Measurements from ENCODE around the gene GAL3ST1.

DNA sequence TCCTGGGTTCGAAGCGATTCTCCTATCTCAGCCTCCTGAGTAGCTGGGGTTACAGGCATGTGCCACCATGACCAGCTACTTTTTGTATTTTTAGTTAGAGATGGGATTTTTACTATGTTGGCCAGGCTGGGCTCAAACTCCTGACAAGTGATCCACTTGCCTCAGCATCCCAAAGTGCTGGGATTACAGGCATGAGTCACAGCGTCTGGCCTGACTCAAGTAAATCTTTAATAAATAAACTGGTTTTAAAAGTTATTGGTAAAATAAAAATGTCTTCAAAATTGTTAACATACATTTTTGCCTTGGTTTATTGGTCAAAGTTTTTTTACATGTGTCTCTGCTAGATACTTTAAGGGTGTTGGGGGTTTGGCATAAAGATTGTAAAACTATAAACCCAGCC, 24.5 kb upstream of the GAL3ST1 start:
- TF ChIP-seq CTCF (IDR thresholded peaks at IDR 0.05), result no peak
- no peak for TF ChIP-seq POLR2AphosphoS5 (IDR thresholded peaks at IDR 0.05)
- no peak for TF ChIP-seq POLR2A (IDR thresholded peaks at IDR 0.05; ENCODE audit: low read depth)
- no peak for TF ChIP-seq EP300 (IDR thresholded peaks at IDR 0.05)

Data from esophagus muscularis mucosa (tissue), 4 donors.